HG02571 (cell line): ENCODE measurements around the gene TUBA3E.
"Not testable (repeated sequence)": the region's sequence is repeated elsewhere in the genome, so short reads cannot be mapped to it uniquely, and the experiment has no call there.

Source experiments
- ATAC-seq: cut with Tn5 transposase; IDR thresholded peaks from one replicate; pipeline ENCODE4 v1.9.1; 2021; ENCODE audit warnings: mild to moderate bottlenecking, moderate library complexity; ENCODE audit not compliant: unreplicated experiment

Gene TUBA3E

GRCh38 chr2:130192451-130192850, 5.8 kb downstream of the TUBA3E start:
- ATAC-seq, result not testable (repeated sequence)

GRCh38 chr2:130191319-130191718, 6.9 kb downstream of the TUBA3E start:
- not testable (repeated sequence) for ATAC-seq

GRCh38 chr2:130190237-130190636, 8.0 kb downstream of the TUBA3E start:
- no peak for ATAC-seq

GRCh38 chr2:130188958-130189357, 9.3 kb downstream of the TUBA3E start:
- ATAC-seq, result not testable (repeated sequence)

GRCh38 chr2:130187859-130188792, 10.1 kb downstream of the TUBA3E start:
- ATAC-seq, result not testable (repeated sequence)

- no peak for ATAC-seq
Measured at GRCh38 chr2:130187268-130187667, 11.0 kb downstream of the TUBA3E start.

- ATAC-seq, result no peak
Measured at GRCh38 chr2:130186391-130186790, 11.8 kb downstream of the TUBA3E start.

- ATAC-seq, result no peak
Measured at GRCh38 chr2:130185896-130186295, 12.3 kb downstream of the TUBA3E start.

GRCh38 chr2:130185436-130185835, 12.8 kb downstream of the TUBA3E start:
- no peak for ATAC-seq

GRCh38 chr2:130183512-130184373, 14.5 kb downstream of the TUBA3E start:
- no peak for ATAC-seq

- peak; percentile 12 for ATAC-seq
Measured at GRCh38 chr2:130182826-130183511, 15.3 kb downstream of the TUBA3E start.

GRCh38 chr2:130181880-130182682, 16.2 kb downstream of the TUBA3E start, which contains the start of gene MZT2B:
MZT2B (plus strand) TSS chr2:130182262; CDS start chr2:130182283, 21 bp downstream.
- ATAC-seq, result peak; percentile 83

- ATAC-seq, result peak; percentile 54
Measured at GRCh38 chr2:130181325-130181879, 16.8 kb downstream of the TUBA3E start, which contains the start of gene SMPD4. SMPD4 (minus strand) TSS chr2:130181602; CDS start chr2:130176592, 5,010 bp downstream.

- not testable (repeated sequence) for ATAC-seq
Measured at GRCh38 chr2:130180404-130181324, 17.6 kb downstream of the TUBA3E start.

- ATAC-seq, result not testable (repeated sequence)
Measured at GRCh38 chr2:130174866-130175265, 23.4 kb downstream of the TUBA3E start.

- ATAC-seq, result no peak
Measured at GRCh38 chr2:130169896-130170295, 28.3 kb downstream of the TUBA3E start.

- ATAC-seq, result not testable (repeated sequence)
Measured at GRCh38 chr2:130169163-130169562, 29.1 kb downstream of the TUBA3E start.

- ATAC-seq, result not testable (repeated sequence)
Measured at GRCh38 chr2:130166611-130167010, 31.6 kb downstream of the TUBA3E start.
